GM12874 (cell line): Measurements from ENCODE around the gene NUDT4.

Experiments
- CTCF ChIP-seq: IDR thresholded peaks from 2 replicates; pipeline ENCODE4 v1.5.1; 2011; ENCODE audit warnings: low read depth, mild to moderate bottlenecking, control low read depth, low read length, moderate library complexity; ENCODE audit not compliant: insufficient read depth

Gene NUDT4

GRCh38 chr12:93440043-93440835 is 62.5 kb downstream of the NUDT4 start:
- no peak for TF ChIP-seq CTCF

DNA sequence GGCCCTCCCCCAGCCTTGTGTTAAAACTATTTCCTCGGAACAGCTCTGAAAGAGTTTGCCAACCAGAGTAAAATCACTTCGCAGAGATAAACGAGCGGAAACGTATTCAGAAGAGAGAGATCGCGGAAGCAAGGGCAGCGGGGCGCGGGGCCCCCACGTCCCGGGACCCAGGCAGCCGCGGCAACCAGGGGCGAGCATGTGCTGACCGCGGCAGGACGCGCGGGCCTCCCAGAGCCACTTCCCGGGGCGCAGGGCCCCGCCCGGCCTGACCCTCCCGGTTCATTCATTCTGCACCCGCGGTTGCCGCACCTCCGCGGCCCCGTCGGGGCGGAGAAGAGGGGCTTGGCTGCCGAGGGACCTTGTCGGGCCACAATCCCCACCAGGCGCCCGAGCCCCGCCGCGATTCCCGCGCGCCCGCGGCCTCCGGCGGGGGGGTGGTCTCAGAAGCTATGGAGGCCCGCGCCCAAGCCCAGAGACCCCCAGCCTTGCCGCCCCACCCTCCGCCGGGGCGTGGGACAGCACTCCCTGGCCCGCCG is 63.4 kb downstream of the NUDT4 start:
- no peak for TF ChIP-seq CTCF

- no peak for TF ChIP-seq CTCF
Measured at GRCh38 chr12:93441617-93442410, 64.1 kb downstream of the NUDT4 start, which contains the start of gene UBE2N. Gene UBE2N, minus strand, starts transcription at chr12:93441947. Its CDS starts 63 bp downstream, at chr12:93441884.

DNA sequence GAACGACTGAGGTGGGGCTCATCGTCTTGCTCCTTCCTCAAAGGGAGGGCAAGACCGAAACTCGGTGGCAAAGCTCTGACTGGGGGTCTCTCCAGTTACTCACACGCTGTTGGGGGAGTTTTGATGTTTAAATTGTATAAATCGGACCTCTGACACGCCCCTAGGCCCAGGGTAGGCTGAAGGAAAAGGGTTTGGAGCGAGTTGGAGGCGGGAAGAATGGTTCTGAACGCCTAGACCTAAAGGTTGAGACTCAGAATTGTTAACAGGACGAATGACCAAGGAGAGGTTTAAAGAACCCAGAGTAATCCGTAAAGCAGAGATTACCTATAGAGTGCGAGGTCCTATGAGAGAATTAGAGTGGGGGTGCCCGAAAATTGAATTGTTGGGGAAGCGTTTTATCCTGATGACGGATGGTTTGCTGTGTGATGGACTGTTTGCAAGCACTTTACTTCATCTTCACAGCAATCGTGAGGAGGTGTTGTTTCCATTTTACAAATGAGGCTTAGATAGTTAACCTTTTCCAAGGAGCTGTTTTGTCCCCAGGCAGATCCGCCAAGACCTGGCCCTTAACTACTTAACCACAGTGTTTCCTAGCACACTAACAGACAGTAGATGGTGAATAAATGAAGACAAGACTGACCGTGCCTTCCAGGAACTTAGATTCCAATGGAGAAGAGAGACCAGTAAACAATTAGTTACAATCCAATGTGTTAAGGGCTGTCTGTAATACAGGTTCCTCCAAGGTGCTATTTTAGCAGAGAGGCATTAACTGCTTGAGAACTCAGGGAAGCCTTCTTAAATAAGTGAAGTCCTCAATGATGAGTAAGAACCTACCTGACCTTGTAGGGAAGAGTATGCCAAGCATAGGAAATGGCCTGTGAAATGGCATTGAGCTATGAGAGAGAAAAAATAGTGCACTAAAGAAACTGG is 65.0 kb downstream of the NUDT4 start:
- no peak for TF ChIP-seq CTCF

- TF ChIP-seq CTCF: no peak
Measured at GRCh38 chr12:93443576-93443975, 65.9 kb downstream of the NUDT4 start.

DNA sequence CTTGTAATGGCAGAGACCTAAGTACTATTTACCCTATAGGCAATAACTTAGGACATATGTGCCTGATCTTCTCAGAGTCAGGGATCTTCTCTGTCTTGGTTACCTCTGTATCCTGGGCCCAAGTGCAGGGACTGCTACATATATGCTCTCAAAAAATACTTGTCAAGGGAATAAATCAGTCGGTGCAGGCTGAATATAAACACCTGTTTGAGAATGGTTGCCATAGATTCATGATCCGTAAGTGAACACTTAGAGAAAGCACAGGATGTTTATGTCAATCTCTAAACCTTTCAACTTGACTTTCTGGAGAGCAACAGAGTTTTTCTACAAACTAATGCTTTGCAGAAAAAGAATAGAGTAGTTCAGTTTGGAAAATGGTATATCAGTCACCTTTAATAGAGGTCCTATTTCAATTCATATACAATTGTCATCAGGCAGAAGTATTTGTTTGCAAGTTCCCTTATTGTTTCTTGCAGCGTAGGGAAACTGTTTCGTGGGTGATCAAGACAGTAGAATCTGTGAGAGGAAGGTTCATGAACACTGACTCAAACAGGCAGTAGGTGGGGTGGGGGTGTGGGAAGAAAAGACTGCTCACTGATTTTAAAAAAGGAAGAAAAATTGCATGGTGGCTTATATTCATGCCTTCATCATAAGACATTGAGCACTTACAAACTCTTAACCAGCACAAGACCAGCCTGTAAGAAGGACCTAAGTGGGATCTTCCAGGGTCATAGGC is 70.0 kb downstream of the NUDT4 start:
- no peak for TF ChIP-seq CTCF
